CD4-positive, alpha-beta T cell treated with Interleukin-2 at 100 ng/mL for 4 hours (primary cell): ENCODE data around the gene ABCA6.

Experiments
- DNase-seq: peaks from one replicate; pipeline ENCODE4 v3.0.0-alpha.2; 2020; ENCODE audit warnings: low spot score

The ABCA6 gene

DNA sequence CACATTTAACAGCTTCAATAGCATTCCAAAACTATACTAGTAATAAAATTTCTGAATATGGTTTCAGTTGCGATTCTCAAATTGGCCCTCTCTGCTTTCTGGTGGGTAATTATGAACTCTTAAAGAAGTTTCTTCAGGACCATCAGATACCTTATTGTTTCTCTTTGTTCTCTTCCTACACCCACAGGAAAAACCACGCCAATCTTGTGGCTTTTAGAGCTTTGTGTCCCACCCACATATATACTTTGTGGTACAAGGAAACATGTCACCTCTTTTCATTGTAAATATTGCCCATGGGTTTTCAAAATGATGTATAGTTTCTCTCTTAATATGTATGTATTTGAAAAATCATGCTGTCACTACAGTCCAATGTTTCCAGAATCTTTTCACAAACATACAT, 93.1 kb downstream of the ABCA6 start:
- DNase-seq: no peak

DNA sequence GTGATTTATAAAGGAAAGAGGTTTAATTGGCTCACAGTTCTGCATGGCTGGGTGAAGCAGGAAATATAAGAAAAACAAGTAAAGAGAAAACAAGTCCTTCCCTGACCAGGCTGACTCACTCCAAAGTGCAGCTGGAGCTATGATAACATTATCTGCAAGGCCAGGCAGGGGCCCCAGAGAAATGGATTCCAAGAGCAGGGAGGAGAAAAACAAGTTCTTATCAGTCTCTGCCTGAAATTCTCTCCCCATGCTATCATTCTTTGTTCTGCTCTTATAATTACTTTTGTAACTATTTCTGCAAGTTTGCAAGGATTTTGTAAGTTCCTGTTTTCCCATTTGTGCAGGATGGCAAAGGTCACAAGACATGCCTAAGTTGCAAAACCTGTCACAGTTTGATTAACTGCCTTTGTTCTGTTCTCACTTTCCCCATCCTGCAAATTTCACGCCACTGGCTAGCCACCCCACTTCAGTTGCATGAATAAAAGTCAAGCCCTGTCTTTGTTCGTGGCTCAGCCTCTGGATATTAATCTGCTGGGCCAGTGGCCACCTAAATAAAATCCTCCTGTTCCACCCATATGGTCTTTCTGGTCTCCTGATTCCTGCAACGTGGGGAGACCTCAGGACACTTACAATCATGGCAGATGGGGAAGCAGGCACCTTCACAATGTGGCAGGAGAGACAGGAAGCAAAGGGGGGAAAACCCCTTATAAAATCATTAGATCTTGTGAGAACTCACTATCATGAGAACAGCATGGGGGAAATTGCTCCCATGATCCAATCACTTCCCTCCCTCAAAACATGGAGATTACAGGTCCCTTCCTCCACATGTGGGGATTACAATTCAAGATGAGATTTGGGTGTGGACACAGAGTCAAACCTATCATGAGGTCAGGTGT, 94.1 kb downstream of the ABCA6 start:
- DNase-seq: no peak

GRCh38 chr17:69046121-69046807, 95.4 kb downstream of the ABCA6 start:
- no peak for DNase-seq

GRCh38 chr17:69045646-69046045, 96.0 kb downstream of the ABCA6 start:
- DNase-seq: no peak

DNA sequence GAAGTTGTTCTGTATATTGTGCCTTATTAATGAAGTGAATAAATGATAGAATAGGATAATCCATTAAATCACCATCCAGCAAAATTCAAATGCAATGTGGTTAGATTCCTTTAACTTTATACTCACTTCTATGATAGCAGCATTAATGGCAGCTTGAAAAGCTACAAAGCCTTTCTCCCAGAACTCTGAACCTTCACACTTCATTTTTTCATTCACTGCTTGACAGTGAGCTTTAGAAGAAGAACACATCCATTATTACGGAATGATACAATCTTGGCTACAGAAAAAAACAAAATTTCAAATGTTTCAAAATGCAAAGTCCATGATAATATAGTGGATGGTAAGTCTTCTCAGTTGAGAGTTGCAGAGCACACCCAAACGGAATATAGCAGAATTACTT, 97.3 kb downstream of the ABCA6 start:
- DNase-seq: no peak

- no peak for DNase-seq
Observed at GRCh38 chr17:69043098-69043734, 98.5 kb downstream of the ABCA6 start.

DNA sequence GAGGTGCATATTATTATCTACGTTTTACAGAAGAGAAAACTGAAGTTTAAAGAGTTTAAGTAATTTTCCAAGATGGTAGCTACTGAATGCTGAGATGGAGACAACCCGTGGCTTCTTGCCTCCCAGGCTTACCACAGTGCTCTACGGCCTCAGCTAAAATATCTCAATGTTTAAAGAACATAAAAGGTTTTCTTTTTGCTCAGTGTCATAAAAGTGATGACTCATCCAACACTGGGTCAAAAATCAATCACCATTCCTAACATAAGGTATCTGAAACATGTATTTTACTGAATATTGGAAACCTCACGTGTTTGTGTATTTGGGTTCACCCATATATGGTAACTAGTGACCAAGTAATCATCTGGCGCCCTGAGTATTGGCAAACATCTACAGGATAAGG, 99.4 kb downstream of the ABCA6 start:
- DNase-seq: no peak

DNA sequence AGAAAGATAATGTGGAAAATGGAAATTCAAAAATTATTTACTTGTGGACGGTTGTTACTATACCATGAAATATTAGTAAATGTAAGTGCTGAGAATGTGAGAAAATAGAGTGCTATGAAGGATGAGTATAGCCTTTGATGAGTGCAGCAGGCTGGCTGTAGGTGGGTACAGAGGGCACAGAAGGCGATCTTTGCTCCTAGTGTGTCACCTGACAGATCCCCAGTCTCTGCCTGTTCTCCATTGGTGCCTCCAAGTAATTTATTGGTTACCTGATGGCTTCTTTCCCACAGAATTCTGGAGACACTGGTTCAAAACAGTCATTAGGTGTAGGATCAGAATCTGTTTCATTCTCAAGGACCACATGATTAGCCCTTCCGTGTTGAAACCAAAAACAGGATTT, 109.9 kb downstream of the ABCA6 start:
- DNase-seq: no peak

- no peak for DNase-seq
Observed at GRCh38 chr17:69030169-69030568, 111.5 kb downstream of the ABCA6 start.
